Ovary (tissue), 3 donors: Measurements from ENCODE around the gene DPYSL3.

Experiments
- CTCF ChIP-seq, 3 donors: fragments of 450-650 bp in 2 of 3; fragments of 200-600 bp in 1 of 3; IDR thresholded peaks; one replicate each; pipeline versions ENCODE4 v1.5.1 to v1.8.0; 2016 to 2022; ENCODE audit warnings: antibody characterized with exemption in 3 of 3, mild to moderate bottlenecking in 1 of 3
- EP300 ChIP-seq: sonication (generic); formaldehyde crosslinking; IDR thresholded peaks from one replicate; pipeline ENCODE4 v1.6.1; 2017; ENCODE audit warnings: antibody characterized with exemption
- POLR2A ChIP-seq: fragments of 450-650 bp; IDR thresholded peaks from one replicate; pipeline ENCODE4 v1.6.1; 2017; ENCODE audit warnings: antibody characterized with exemption, mild to moderate bottlenecking, moderate library complexity
- donor health status: DM: no; HTN: no; CAD: no.

- TF ChIP-seq POLR2A, result no peak
- no peak for TF ChIP-seq CTCF (IDR thresholded peaks at IDR 0.05)
- TF ChIP-seq EP300, result no peak
Observed at GRCh38 chr5:147517383-147517782, 7.5 kb upstream of the DPYSL3 start.
